Kidney glomerular epithelial cell (primary cell): ENCODE data around the gene OR2S2.
"Not testable (repeated sequence)": the region's sequence is repeated elsewhere in the genome, so short reads cannot be mapped to it uniquely, and the experiment has no call there.

Experiments
- DNase-seq: peaks from one replicate; lab custom pipeline; 2025; lab: John Stamatoyannopoulos, UW

OR2S2 gene

GRCh38 chr9:35933550-35934067 lies 24.3 kb downstream of the OR2S2 start:
- DNase-seq: peak; percentile 30

DNA sequence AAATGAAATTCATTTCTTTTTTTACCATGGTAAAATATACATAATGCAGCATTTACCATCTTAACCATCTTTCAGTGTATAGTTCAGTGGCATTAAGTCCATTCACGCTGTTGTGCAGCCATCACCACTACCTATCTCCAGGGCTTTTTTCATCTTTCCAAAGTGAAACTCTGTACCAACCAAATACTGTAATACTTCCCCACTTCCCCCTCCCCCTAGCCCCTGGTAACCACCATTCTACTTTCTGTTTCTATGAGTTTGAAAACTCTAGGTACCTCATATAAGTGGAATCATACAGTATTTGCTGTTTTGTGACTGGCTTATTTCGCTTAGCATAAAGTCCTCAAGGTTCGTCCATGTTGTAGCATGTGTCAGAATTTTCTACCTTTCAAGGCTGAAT lies 25.2 kb downstream of the OR2S2 start:
- no peak for DNase-seq

DNA sequence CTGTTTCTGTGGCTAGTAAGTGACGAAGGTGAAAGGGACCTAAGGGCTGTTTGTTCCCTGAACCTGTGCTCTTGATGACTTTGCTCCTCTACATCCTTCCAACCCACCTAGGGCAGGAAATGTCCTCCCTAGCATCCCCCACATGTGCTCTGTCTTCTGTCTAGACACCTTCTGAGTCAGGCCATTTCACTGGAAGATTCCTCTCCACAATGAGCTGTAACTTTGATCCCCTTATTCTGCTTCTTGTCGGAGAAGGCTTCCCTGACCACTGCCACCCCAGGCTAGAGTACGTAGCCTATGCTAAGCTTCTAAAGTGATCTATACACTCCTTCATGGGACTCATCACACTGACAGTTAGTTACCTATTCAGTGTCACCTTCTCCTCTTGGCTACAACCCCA lies 27.0 kb downstream of the OR2S2 start:
- DNase-seq: no peak

DNA sequence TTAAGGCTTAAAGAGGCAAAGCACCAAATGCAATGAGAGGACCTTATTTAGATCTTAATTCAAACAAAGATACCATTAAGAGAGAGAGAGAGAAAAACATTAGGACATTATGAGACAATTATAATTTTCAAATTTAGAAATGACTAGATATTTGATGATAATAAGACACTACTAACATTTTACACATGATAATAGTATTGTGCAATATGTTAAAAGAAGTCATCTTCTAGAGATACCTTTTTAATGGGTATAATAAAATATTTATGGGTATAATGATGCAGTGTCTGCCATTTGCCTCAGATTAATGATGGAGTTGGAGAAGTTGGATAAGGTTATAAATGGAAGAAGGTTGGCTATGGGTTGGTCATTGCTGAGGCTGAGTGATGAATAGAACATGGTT lies 27.4 kb downstream of the OR2S2 start:
- DNase-seq: no peak

DNA sequence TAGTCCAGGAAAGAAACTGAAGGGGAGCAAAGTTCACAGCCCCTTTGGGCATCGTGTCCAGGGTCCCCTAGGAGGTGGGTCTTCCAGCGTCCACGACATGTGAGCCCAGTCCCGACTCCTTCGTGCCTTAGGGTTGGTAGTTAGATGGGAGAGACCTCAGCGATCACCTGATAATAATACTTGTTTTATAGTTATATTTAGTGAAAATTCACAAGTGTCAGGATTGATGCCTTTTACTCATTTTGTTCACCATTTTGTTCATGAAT lies 28.6 kb downstream of the OR2S2 start:
- DNase-seq: no peak

DNA sequence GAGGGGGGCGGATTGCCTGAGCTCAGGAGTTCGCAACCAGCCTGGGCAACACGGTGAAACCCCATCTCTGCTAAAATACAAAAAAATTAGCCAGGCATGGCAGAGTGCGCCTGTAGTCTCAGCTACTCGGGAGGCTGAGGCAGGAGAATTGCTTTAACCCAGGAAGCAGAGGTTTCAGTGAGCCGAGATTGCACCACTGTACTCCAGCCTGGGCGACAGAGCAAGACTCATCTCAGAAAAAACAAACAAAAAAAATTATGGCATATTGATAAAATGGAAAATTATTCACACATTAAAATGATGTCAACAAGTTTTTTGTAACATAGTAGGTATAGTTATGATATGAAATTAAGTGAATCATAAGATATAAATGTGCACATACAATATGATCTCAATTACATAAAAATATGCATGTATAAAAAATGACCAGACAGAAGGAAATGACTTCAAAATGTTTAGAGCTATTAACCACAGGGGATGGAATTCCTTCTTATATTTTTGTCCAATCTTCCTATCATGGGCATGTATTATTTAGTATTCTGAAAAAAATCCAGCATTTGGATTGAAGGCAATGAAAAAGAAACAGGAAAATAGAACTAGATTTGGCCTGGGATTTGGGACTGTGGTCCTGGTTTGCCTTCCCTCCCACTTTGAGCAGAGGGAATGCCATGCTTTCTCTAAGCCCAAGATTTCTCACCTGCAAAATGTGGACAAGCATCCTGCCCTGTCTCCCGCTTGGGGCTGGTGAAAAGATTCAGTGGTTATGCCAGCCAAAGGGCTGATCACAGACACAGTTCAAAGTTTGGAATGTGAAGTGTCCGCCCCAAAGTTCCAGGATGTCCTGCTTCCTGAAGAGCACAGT lies 29.1 kb downstream of the OR2S2 start:
- no peak for DNase-seq

GRCh38 chr9:35923927-35924763 lies 33.8 kb downstream of the OR2S2 start:
- peak; percentile 99 for DNase-seq

DNA sequence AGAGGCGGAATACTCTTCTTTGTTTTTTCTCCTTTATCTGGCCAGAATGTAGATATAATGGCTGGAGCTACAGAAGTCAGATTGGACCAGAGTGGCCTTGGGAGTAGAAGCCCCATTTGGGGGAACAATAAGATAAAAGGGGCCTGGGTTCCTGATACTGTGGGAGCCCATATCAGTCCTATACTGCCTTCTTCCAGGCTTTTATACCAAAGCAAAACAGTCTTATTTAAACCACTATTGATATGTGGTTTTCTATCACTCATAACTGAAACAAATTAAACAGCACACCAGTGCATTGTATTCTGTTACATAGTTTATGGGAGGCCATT lies 34.4 kb downstream of the OR2S2 start:
- DNase-seq: no peak

DNA sequence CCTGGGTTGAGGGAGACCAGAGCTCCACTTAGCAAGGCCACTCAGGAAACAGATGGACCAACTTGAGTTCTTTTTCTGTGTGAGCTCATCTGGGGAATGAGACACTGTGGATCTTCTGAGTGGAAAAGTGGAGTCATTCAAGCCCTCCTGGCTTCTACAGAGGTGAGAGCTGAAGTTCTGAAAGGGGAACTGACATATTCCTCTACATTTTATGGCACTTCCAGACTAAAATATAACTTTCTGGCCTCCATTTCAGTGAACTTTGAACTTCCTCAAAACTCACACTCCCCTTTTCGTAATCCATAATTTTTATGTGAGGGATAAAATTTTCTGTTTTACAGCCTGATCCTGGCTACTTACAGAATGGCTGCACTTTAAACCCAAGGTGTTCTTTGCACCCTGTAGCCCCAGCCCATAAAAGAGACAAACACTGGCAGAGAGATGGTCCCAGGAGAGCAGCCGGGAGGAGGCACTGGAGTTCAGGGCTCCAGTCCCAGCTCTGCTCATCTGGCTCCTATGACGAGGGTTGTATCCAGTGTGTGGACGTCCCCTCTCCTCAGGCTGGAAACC lies 37.8 kb downstream of the OR2S2 start:
- DNase-seq: no peak

DNA sequence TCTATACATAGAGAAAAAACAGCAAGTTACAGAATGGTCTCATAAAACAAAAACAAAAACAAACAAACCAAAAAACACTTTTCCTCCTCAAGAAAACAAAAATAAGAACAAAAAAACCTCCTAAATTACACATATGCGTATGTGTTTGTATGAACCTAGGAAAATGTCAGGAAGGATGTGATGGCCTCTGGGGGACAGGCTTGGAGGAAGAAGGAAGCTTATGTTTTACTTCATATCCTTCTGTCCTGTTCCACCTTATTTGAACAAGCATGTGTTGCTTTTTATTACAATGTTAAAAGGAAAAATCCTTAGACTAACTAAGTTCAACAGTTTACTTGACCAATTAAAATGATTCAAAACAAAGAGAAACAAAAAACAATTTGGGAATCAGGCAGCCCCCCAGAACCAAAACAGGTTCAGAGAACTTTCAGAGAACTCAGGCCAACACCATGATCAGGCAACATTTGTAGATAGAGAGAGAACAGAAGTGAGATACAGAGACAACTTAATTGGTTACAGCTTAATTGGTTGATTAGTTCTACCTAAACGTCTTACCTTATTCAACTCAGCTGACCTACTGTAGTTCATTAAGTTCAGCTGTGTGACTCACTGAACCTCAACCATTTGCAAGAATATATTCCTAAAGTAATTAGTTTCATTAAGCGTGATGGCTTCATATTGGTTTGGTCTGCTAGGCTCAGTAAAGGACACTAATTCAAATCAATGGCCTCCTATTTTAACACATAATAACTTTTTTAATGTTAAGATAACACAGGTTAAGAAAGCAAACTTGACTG lies 38.5 kb downstream of the OR2S2 start:
- no peak for DNase-seq

DNA sequence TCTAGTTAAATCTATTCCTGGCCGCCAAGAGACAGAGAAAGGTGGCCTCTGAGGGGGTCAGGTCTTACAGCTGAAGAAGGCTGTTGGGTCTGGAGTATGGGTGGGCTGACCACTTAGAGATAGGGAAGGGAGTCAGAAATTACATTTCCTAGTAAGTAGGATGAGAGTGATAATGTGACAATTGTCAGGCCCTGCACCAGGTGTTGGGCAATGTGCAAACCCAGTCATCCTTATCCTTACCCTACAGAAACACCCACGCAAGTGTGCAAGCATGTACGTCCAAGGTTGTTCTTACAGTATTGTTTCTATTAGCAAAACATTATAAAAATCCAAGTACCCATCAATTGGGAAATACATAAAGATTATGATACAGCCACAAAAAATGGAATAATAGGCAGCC lies 39.2 kb downstream of the OR2S2 start:
- DNase-seq: no peak

GRCh38 chr9:35917261-35917660 lies 40.7 kb downstream of the OR2S2 start:
- no peak for DNase-seq

- DNase-seq: no peak
Measured at GRCh38 chr9:35915681-35916294, 42.2 kb downstream of the OR2S2 start.

DNA sequence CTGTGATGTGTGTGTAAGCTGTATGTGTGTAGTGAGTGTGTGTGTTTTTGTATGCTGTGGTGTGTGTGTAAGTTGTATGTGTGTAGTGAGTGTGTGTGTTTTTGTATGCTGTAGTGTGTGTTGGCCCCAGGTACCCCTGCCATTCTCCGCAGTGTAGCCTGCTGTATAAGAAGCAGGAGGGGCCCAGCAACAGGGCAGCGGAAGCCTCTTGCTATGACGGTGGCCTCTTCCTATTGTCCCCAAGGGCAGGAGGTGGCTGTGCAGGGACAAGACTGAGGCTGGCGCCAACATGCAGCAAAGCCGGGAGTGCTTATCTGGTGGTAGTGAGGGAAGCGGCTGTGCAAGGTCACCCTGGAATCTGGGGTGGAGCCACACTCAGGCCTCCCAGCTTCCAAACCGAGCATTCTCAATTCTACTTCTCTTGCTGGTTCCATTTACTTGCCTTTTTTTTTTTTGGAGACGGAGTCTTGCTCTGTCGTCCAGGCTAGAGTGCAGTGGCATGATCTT lies 43.6 kb downstream of the OR2S2 start:
- no peak for DNase-seq

- DNase-seq: not testable (repeated sequence)
Measured at GRCh38 chr9:35913429-35913828, 44.5 kb downstream of the OR2S2 start.

DNA sequence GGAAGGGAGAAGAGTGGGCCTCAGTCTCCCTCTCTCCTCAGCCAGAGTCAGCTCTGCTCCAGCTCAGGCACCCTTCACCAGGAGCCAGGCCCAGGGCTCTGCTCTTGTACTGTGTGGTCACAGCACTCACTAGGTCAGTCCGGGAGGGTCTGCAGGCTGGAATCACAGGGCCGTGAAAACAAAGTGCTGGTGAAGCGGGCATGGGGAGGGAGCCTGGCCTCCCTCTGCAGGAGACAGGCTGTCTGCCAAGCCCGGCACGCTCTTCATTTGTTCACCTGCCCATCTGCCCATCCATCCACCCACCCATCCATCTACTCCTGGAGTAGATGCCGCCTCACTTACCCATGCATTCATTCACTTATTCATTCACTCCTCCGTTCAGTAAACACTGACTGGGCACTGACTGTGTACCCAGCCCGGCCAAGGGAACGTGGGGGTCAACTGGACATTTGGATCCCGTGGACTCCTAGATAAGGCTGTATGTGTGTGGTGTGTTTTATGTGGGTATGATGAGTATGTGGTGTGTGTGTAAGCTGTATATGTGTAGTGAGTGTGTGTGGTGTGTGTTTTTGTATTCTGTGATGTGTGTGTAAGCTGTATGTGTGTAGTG lies 45.1 kb downstream of the OR2S2 start:
- no peak for DNase-seq

DNA sequence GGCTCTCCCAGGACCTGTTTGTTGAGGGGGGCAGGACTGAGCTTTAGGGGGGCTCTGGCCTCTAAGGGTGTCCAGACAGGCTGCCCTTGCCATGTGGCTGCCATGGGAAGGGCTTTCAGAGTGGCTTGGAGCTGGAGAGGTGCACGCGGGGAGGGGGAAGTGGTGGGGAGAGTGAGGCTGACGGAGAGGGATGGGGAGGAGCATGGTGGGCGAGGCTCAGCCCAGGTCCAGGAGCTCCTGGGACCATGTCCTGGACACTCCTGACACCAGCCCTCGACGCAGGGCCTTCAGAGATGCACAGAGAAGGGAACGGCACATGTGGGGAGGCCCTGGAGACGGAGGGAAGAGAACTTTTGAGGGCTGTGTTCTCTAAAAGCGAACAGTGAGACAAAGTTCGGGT lies 46.3 kb downstream of the OR2S2 start:
- DNase-seq: no peak

GRCh38 chr9:35910613-35911359 lies 47.2 kb downstream of the OR2S2 start:
- peak; percentile 33 for DNase-seq

GRCh38 chr9:35909687-35910612 lies 48.0 kb downstream of the OR2S2 start:
- DNase-seq: no peak
